GM19351 (cell line): ENCODE measurements around the gene GALNT8.

Source experiments
- ATAC-seq: cut with Tn5 transposase; IDR thresholded peaks from one replicate; pipeline ENCODE4 v1.9.1; 2021; ENCODE audit warnings: mild to moderate bottlenecking, moderate library complexity; ENCODE audit not compliant: unreplicated experiment

The GALNT8 gene

GRCh38 chr12:4794491-4794890, 74.3 kb downstream of the GALNT8 start:
- no peak for ATAC-seq

GRCh38 chr12:4796216-4796615, 76.0 kb downstream of the GALNT8 start:
- no peak for ATAC-seq

- ATAC-seq: no peak
Measured at GRCh38 chr12:4796694-4797482, 76.7 kb downstream of the GALNT8 start.

- ATAC-seq: no peak
Measured at GRCh38 chr12:4800555-4800954, 80.4 kb downstream of the GALNT8 start.

- ATAC-seq: no peak
Measured at GRCh38 chr12:4802841-4803240, 82.6 kb downstream of the GALNT8 start.

GRCh38 chr12:4806439-4807115, 86.4 kb downstream of the GALNT8 start:
- no peak for ATAC-seq

GRCh38 chr12:4807116-4807783, 87.0 kb downstream of the GALNT8 start:
- ATAC-seq: no peak

GRCh38 chr12:4807813-4808212, 87.6 kb downstream of the GALNT8 start:
- peak; percentile 57 for ATAC-seq

- no peak for ATAC-seq
Measured at GRCh38 chr12:4809013-4809448, 88.8 kb downstream of the GALNT8 start.

GRCh38 chr12:4809449-4810218, 89.4 kb downstream of the GALNT8 start:
- no peak for ATAC-seq

- ATAC-seq: no peak
Measured at GRCh38 chr12:4810219-4810671, 90.0 kb downstream of the GALNT8 start.

- no peak for ATAC-seq
Measured at GRCh38 chr12:4812624-4813327, 92.6 kb downstream of the GALNT8 start.

GRCh38 chr12:4813741-4814140, 93.5 kb downstream of the GALNT8 start:
- no peak for ATAC-seq

- no peak for ATAC-seq
Measured at GRCh38 chr12:4814485-4814884, 94.3 kb downstream of the GALNT8 start.

- ATAC-seq: no peak
Measured at GRCh38 chr12:4816744-4817525, 96.7 kb downstream of the GALNT8 start.

GRCh38 chr12:4817880-4818279, 97.7 kb downstream of the GALNT8 start:
- no peak for ATAC-seq

GRCh38 chr12:4819654-4820053, 99.5 kb downstream of the GALNT8 start:
- ATAC-seq: peak; percentile 62

GRCh38 chr12:4820971-4821370, 100.8 kb downstream of the GALNT8 start:
- no peak for ATAC-seq
